WTC11 (cell line): ENCODE data around the gene ISG20L2. TPM values are rescaled to one million over a fixed set of nuclear protein-coding genes. Genes with fewer than 3 reads are reported as not detected.

Source experiments
- ATAC-seq: fragments of 200-7000 bp; cut with Tn5 transposase; 2 replicates; pipeline ENCODE4 v1.10.0; 2021; ENCODE audit warnings: mild to moderate bottlenecking, moderate library complexity
- CTCF ChIA-PET: fragments of 300-600 bp; sonication (Branson Sonifier 250); formaldehyde crosslinking; loops from one replicate; lab custom pipeline; 2021; ENCODE audit warnings: antibody characterized with exemption; lab: Charles Lee
- POLR2A ChIA-PET: fragments of 350-600 bp; sonication (Branson Sonifier 250); formaldehyde crosslinking; loops from one replicate; lab custom pipeline; 2021; ENCODE audit warnings: antibody characterized with exemption; lab: Charles Lee
- DNase-seq: peaks from one replicate; pipeline ENCODE4 v3.0.0; 2021; ENCODE audit warnings: low spot score
- H3K27ac Mint-ChIP-seq: 2 replicates; pipeline ENCODE4 v1.8.0; 2021; ENCODE audit warnings: mixed read lengths
- H3K27me3 Mint-ChIP-seq: 2 replicates; pipeline ENCODE4 v1.8.0; 2021; ENCODE audit warnings: low read depth, mild to moderate bottlenecking, moderate library complexity, mixed read lengths
- H3K36me3 Mint-ChIP-seq: 2 replicates; pipeline ENCODE4 v1.8.0; 2021; ENCODE audit warnings: mixed read lengths
- H3K4me1 Mint-ChIP-seq: 2 replicates; pipeline ENCODE4 v1.8.0; 2022; ENCODE audit warnings: mixed read lengths
- H3K4me3 Mint-ChIP-seq: 2 replicates; pipeline ENCODE4 v1.8.0; 2021; ENCODE audit warnings: mild to moderate bottlenecking, moderate library complexity, mixed read lengths
- H3K9me3 Mint-ChIP-seq: 2 replicates; pipeline ENCODE4 v1.8.0; 2021; ENCODE audit warnings: mixed read lengths
- ATF1 ChIP-seq: sonication (generic); formaldehyde crosslinking; IDR thresholded peaks from 2 replicates; pipeline ENCODE4 v1.8.1; 2023; ENCODE audit warnings: mild to moderate bottlenecking, moderate library complexity, missing genetic modification reagents
- CDX4 ChIP-seq: fragments of 250-450 bp; sonication (Bioruptor Pico); IDR thresholded peaks from 2 replicates; pipeline ENCODE4 v1.9.0; 2021; ENCODE audit warnings: moderate library complexity, mild to moderate bottlenecking, inconsistent platforms, borderline replicate concordance
- FOXK1 ChIP-seq: sonication (generic); formaldehyde crosslinking; IDR thresholded peaks from 2 replicates; pipeline ENCODE4 v1.8.0; 2022; ENCODE audit warnings: mild to moderate bottlenecking, moderate library complexity, missing genetic modification reagents
- HMGA2 ChIP-seq: fragments of 250-450 bp; sonication (Bioruptor Pico); IDR thresholded peaks from 2 replicates; pipeline ENCODE4 v1.4.0; 2021; ENCODE audit warnings: mild to moderate bottlenecking, moderate library complexity
- NR1H2 ChIP-seq: sonication (generic); formaldehyde crosslinking; IDR thresholded peaks from 2 replicates; pipeline ENCODE4 v1.9.0; 2021; ENCODE audit warnings: mild to moderate bottlenecking, moderate library complexity, missing genetic modification reagents
- NR3C1 ChIP-seq: sonication (generic); formaldehyde crosslinking; conservative IDR thresholded peaks from 2 replicates; pipeline ENCODE4 v1.8.1; 2023; ENCODE audit warnings: low read depth, mild to moderate bottlenecking, missing genetic modification reagents
- OVOL2 ChIP-seq: fragments of 250-450 bp; sonication (Bioruptor Pico); IDR thresholded peaks from 2 replicates; pipeline ENCODE4 v1.9.0; 2021; ENCODE audit warnings: mild to moderate bottlenecking, borderline replicate concordance
- RELA ChIP-seq: sonication (generic); formaldehyde crosslinking; IDR thresholded peaks from 2 replicates; pipeline ENCODE4 v1.8.1; 2022; ENCODE audit warnings: missing genetic modification reagents, mild to moderate bottlenecking, borderline replicate concordance
- TEAD4 ChIP-seq: sonication (generic); formaldehyde crosslinking; IDR thresholded peaks from 2 replicates; pipeline ENCODE4 v1.8.0; 2022; ENCODE audit warnings: mild to moderate bottlenecking, missing genetic modification reagents
- ZNF121 ChIP-seq: sonication (generic); formaldehyde crosslinking; IDR thresholded peaks from 2 replicates; pipeline ENCODE4 v1.8.0; 2023; ENCODE audit warnings: missing genetic modification reagents
- ZNF138 ChIP-seq: sonication (generic); formaldehyde crosslinking; conservative IDR thresholded peaks from 2 replicates; pipeline ENCODE4 v1.8.1; 2022; ENCODE audit warnings: mild to moderate bottlenecking, moderate library complexity, missing genetic modification reagents
- ZNF219 ChIP-seq: sonication (generic); formaldehyde crosslinking; IDR thresholded peaks from 2 replicates; pipeline ENCODE4 v1.8.0; 2023; ENCODE audit warnings: missing genetic modification reagents, mild to moderate bottlenecking, borderline replicate concordance
- ZNF423 ChIP-seq: fragments of 250-450 bp; sonication (Bioruptor Pico); IDR thresholded peaks from 2 replicates; pipeline ENCODE4 v2.1.2; 2022; ENCODE audit warnings: mild to moderate bottlenecking, moderate library complexity
- ZNF671 ChIP-seq: fragments of 250-450 bp; sonication (Bioruptor Pico); IDR thresholded peaks from 2 replicates; pipeline ENCODE4 v1.8.0; 2021; ENCODE audit warnings: mild to moderate bottlenecking
- total RNA-seq: library from RNA; stranded (reverse); gene quantifications from 3 replicates; pipeline ENCODE4 v1.2.3, GENCODE V29; 2021
- TF ChIP-seq, protein P1 (sequence below): sonication (generic); formaldehyde crosslinking; IDR thresholded peaks from 2 replicates; pipeline ENCODE4 v1.8.1; 2022; ENCODE audit warnings: missing genetic modification reagents, borderline replicate concordance
- TF ChIP-seq, protein P2 (sequence below): sonication (generic); formaldehyde crosslinking; IDR thresholded peaks from 2 replicates; pipeline ENCODE4 v1.8.1; 2023; ENCODE audit warnings: mild to moderate bottlenecking, missing genetic modification reagents, moderate library complexity
- TF ChIP-seq, protein P3 (sequence below): sonication (generic); formaldehyde crosslinking; IDR thresholded peaks from 2 replicates; pipeline ENCODE4 v1.8.0; 2022; ENCODE audit warnings: missing genetic modification reagents
- TF ChIP-seq, protein P4 (sequence below): sonication (generic); formaldehyde crosslinking; IDR thresholded peaks from 2 replicates; pipeline ENCODE4 v1.8.1; 2022; ENCODE audit warnings: low read depth, mild to moderate bottlenecking, moderate library complexity, missing genetic modification reagents, borderline replicate concordance
- TF ChIP-seq, protein P5 (sequence below): fragments of 250-450 bp; sonication (Bioruptor Pico); IDR thresholded peaks from 2 replicates; pipeline ENCODE4 v1.9.0; 2021; ENCODE audit warnings: mild to moderate bottlenecking, borderline replicate concordance

ISG20L2 gene
- total RNA-seq, 1 experiment from 2014 or later, result 43.8 TPM

DNA sequence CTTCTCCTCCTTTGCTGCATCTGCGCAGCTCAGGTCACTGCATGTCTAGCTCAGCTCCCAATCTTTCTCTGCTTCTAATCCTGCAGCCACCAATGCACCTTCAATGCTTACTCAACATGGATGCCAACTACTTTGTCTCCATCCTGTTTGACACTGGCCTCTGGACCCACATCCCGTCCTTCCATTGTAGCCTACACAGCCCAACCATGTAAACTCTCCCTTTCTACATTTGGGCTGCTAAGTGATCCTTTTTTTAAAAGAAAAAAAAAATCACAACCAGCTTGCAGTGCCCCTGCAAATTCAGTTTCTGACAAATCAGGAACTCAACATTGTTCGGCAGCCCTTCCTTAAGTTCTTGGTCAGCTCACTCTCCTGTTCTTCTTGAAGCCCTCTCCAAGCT, 13.7 kb downstream of the ISG20L2 start (continued):
- no peak for TF ChIP-seq HMGA2 (CRISPR knock-in tag)
- TF ChIP-seq, all 79 proteins: peak for 0

DNA sequence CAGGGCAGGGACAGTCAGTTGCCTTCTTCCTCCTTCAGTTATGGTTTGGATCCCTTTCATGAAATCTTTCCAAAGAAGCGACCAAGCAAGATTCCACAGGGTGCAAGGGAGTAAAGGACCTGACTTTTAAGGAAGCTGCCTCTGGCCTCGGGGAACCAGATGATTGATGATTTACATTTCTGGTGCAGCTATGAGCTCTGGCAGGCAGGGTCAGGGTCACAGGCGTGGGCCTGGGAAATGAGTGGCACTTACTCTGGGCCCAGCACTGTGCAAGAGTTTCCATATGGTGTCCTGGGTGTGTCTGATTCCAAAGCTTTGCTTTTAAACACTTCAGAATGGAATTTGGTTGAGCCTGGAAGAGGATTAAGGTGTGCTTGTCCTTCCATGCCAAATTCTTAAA, 15.9 kb downstream of the ISG20L2 start:
- Mint-ChIP-seq H3K27ac (no peak overlapping the region), H3K27me3 (no peaks in the 10 kb centered on the region; the same call in 1 of the 2 replicates), H3K36me3 (peaks cover 4% of the 10 kb centered on the region)
- TF ChIP-seq FOXK1 (CRISPR knock-in tag) (no peak), CDX4 (CRISPR knock-in tag) (no peak), ZNF423 (CRISPR knock-in tag) (no peak), ZNF138 (CRISPR knock-in tag) (no peak), RELA (CRISPR knock-in tag) (no peak), ZNF121 (CRISPR knock-in tag) (no peak), OVOL2 (CRISPR knock-in tag) (no peak), ATF1 (CRISPR knock-in tag) (no peak), TEAD4 (CRISPR knock-in tag) (no peak), NR1H2 (CRISPR knock-in tag) (no peak), NR3C1 (no peak), ZNF219 (no peak), ZNF671 (CRISPR knock-in tag) (no peak)
- TF ChIP-seq, protein P1, sequence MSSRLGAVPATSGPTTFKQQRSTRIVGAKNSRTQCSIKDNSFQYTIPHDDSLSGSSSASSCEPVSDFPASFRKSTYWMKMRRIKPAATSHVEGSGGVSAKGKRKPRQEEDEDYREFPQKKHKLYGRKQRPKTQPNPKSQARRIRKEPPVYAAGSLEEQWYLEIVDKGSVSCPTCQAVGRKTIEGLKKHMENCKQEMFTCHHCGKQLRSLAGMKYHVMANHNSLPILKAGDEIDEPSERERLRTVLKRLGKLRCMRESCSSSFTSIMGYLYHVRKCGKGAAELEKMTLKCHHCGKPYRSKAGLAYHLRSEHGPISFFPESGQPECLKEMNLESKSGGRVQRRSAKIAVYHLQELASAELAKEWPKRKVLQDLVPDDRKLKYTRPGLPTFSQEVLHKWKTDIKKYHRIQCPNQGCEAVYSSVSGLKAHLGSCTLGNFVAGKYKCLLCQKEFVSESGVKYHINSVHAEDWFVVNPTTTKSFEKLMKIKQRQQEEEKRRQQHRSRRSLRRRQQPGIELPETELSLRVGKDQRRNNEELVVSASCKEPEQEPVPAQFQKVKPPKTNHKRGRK (CRISPR knock-in tag), result no peak
- TF ChIP-seq, protein P2, sequence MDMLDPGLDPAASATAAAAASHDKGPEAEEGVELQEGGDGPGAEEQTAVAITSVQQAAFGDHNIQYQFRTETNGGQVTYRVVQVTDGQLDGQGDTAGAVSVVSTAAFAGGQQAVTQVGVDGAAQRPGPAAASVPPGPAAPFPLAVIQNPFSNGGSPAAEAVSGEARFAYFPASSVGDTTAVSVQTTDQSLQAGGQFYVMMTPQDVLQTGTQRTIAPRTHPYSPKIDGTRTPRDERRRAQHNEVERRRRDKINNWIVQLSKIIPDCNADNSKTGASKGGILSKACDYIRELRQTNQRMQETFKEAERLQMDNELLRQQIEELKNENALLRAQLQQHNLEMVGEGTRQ (CRISPR knock-in tag), result no peak
- TF ChIP-seq, protein P3, sequence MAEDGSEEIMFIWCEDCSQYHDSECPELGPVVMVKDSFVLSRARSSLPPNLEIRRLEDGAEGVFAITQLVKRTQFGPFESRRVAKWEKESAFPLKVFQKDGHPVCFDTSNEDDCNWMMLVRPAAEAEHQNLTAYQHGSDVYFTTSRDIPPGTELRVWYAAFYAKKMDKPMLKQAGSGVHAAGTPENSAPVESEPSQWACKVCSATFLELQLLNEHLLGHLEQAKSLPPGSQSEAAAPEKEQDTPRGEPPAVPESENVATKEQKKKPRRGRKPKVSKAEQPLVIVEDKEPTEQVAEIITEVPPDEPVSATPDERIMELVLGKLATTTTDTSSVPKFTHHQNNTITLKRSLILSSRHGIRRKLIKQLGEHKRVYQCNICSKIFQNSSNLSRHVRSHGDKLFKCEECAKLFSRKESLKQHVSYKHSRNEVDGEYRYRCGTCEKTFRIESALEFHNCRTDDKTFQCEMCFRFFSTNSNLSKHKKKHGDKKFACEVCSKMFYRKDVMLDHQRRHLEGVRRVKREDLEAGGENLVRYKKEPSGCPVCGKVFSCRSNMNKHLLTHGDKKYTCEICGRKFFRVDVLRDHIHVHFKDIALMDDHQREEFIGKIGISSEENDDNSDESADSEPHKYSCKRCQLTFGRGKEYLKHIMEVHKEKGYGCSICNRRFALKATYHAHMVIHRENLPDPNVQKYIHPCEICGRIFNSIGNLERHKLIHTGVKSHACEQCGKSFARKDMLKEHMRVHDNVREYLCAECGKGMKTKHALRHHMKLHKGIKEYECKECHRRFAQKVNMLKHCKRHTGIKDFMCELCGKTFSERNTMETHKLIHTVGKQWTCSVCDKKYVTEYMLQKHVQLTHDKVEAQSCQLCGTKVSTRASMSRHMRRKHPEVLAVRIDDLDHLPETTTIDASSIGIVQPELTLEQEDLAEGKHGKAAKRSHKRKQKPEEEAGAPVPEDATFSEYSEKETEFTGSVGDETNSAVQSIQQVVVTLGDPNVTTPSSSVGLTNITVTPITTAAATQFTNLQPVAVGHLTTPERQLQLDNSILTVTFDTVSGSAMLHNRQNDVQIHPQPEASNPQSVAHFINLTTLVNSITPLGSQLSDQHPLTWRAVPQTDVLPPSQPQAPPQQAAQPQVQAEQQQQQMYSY (CRISPR knock-in tag), result no peak
- TF ChIP-seq, protein P4, sequence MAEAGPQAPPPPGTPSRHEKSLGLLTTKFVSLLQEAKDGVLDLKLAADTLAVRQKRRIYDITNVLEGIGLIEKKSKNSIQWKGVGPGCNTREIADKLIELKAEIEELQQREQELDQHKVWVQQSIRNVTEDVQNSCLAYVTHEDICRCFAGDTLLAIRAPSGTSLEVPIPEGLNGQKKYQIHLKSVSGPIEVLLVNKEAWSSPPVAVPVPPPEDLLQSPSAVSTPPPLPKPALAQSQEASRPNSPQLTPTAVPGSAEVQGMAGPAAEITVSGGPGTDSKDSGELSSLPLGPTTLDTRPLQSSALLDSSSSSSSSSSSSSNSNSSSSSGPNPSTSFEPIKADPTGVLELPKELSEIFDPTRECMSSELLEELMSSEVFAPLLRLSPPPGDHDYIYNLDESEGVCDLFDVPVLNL, result no peak
- TF ChIP-seq, protein P5, sequence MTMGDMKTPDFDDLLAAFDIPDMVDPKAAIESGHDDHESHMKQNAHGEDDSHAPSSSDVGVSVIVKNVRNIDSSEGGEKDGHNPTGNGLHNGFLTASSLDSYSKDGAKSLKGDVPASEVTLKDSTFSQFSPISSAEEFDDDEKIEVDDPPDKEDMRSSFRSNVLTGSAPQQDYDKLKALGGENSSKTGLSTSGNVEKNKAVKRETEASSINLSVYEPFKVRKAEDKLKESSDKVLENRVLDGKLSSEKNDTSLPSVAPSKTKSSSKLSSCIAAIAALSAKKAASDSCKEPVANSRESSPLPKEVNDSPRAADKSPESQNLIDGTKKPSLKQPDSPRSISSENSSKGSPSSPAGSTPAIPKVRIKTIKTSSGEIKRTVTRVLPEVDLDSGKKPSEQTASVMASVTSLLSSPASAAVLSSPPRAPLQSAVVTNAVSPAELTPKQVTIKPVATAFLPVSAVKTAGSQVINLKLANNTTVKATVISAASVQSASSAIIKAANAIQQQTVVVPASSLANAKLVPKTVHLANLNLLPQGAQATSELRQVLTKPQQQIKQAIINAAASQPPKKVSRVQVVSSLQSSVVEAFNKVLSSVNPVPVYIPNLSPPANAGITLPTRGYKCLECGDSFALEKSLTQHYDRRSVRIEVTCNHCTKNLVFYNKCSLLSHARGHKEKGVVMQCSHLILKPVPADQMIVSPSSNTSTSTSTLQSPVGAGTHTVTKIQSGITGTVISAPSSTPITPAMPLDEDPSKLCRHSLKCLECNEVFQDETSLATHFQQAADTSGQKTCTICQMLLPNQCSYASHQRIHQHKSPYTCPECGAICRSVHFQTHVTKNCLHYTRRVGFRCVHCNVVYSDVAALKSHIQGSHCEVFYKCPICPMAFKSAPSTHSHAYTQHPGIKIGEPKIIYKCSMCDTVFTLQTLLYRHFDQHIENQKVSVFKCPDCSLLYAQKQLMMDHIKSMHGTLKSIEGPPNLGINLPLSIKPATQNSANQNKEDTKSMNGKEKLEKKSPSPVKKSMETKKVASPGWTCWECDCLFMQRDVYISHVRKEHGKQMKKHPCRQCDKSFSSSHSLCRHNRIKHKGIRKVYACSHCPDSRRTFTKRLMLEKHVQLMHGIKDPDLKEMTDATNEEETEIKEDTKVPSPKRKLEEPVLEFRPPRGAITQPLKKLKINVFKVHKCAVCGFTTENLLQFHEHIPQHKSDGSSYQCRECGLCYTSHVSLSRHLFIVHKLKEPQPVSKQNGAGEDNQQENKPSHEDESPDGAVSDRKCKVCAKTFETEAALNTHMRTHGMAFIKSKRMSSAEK (CRISPR knock-in tag), result no peak
- TF ChIP-seq, all 79 proteins: peak for 0
- CTCF ChIA-PET, result interaction anchor here (1.8 to 25.2 kb wide), 3 partner anchors 15 to 56 kb away, joined by 5 to 1553 read pairs (median 360); partner anchors contain the start of genes ISG20L2 and METTL25B
- POLR2A ChIA-PET, result no interaction called here
- Mint-ChIP-seq H3K4me1 (peaks cover 55% of the 10 kb centered on the region), H3K9me3 (no peaks in the 10 kb centered on the region), H3K4me3 (no peak overlapping the region)
- DNase-seq (no peak), ATAC-seq (no peak)
